Gastrocnemius medialis (tissue), 4 donors: ENCODE data around the gene ABCA13.

ENCODE experiments used
- POLR2A ChIP-seq, 2 donors: fragments of 450-650 bp; IDR thresholded peaks; one replicate each; pipeline ENCODE4 v1.6.1; 2017; ENCODE audit warnings: antibody characterized with exemption in 2 of 2, mild to moderate bottlenecking in 2 of 2, moderate library complexity in 2 of 2
- TF ChIP-seq, protein P1 (sequence below), 5 experiments: fragments of 450-650 bp in 3 of 5; fragments of 200-600 bp in 2 of 5; sonication (generic) in 2 of 5; IDR thresholded peaks in 4 of 5; conservative IDR thresholded peaks in 1 of 5; 1 replicate in 4 of 5; 2 replicates in 1 of 5; pipeline ENCODE4 v1.5.1; 2016 to 2019; ENCODE audit warnings: antibody characterized with exemption in 5 of 5, mild to moderate bottlenecking in 3 of 5, moderate library complexity in 3 of 5

DNA sequence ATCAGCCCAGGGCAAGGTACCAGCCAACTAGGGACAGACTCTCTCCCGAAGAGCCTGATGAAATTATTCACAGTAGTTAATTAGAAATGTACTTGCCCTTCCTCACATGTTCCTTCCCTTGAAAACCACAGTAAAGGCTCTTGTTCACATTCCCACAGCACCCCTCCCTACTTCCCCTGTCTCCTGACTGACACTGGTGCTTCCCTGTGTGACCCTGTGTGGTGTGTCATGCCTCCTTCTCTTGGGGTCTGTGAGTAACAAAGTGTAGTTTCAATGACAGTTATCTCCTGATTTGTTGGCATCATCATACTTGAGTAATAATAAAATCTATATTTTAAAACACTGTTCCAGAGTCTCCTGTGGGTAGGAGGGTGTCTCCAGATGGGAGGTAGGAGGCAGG is 209.7 kb downstream of the ABCA13 start:
- no peak for TF ChIP-seq POLR2A (IDR thresholded peaks at IDR 0.05)
- TF ChIP-seq, protein P1, sequence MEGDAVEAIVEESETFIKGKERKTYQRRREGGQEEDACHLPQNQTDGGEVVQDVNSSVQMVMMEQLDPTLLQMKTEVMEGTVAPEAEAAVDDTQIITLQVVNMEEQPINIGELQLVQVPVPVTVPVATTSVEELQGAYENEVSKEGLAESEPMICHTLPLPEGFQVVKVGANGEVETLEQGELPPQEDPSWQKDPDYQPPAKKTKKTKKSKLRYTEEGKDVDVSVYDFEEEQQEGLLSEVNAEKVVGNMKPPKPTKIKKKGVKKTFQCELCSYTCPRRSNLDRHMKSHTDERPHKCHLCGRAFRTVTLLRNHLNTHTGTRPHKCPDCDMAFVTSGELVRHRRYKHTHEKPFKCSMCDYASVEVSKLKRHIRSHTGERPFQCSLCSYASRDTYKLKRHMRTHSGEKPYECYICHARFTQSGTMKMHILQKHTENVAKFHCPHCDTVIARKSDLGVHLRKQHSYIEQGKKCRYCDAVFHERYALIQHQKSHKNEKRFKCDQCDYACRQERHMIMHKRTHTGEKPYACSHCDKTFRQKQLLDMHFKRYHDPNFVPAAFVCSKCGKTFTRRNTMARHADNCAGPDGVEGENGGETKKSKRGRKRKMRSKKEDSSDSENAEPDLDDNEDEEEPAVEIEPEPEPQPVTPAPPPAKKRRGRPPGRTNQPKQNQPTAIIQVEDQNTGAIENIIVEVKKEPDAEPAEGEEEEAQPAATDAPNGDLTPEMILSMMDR (IDR thresholded peaks at IDR 0.05 in 4 of 5, conservative IDR thresholded peaks at IDR 0.05 in 1 of 5) = no peak
